Muscle layer of colon (tissue), 2 donors: ENCODE results near the gene ANKRD13C.
"Not testable (repeated sequence)": the region's sequence is repeated elsewhere in the genome, so short reads cannot be mapped to it uniquely, and the experiment has no call there.

Experiments used
- H3K27ac ChIP-seq: one replicate; pipeline ENCODE4 v1.7.0; 2013; ENCODE audit warnings: low read depth, mild to moderate bottlenecking, low read length, moderate library complexity
- H3K27me3 ChIP-seq, 2 donors: one replicate each; pipeline ENCODE4 v1.7.0; 2013; ENCODE audit warnings: low read length in 2 of 2, mild to moderate bottlenecking in 2 of 2; ENCODE audit not compliant: insufficient read depth in 2 of 2, control insufficient read depth in 1 of 2
- H3K36me3 ChIP-seq: one replicate; pipeline ENCODE4 v1.7.0; 2013; ENCODE audit warnings: mild to moderate bottlenecking, low read length; ENCODE audit not compliant: insufficient read depth
- H3K4me1 ChIP-seq: one replicate; pipeline ENCODE4 v1.7.0; 2013; ENCODE audit warnings: mild to moderate bottlenecking, low read length; ENCODE audit not compliant: insufficient read depth
- H3K4me3 ChIP-seq, 2 donors: one replicate each; pipeline ENCODE4 v1.7.0; 2013; ENCODE audit warnings: low read length in 2 of 2, low read depth in 1 of 2, mild to moderate bottlenecking in 1 of 2, moderate library complexity in 1 of 2
- H3K9ac ChIP-seq: one replicate; pipeline ENCODE4 v1.7.0; 2013; ENCODE audit warnings: low read length
- H3K9me3 ChIP-seq: one replicate; pipeline ENCODE4 v1.7.0; 2013; ENCODE audit warnings: mild to moderate bottlenecking, low read length
- donor health status: abdominal sarcoma.
- donor health status: Adenocarcinoma of cecum.

The ANKRD13C gene

GRCh38 chr1:70383483-70383882, 29.0 kb upstream of the ANKRD13C start:
- Histone ChIP-seq H3K27me3 (no peaks in the 10 kb centered on the region), H3K9me3 (no peaks in the 10 kb centered on the region), H3K27ac (no peak overlapping the region), H3K4me3 (no peak overlapping the region), H3K4me1 (no peaks in the 10 kb centered on the region), H3K9ac (no peak overlapping the region), H3K36me3 (no peaks in the 10 kb centered on the region)

GRCh38 chr1:70382682-70383081, 28.2 kb upstream of the ANKRD13C start:
- H3K36me3 ChIP-seq: no peaks in the 10 kb centered on the region
- H3K27ac ChIP-seq: no peak overlapping the region
- H3K4me3 ChIP-seq: no peak overlapping the region
- H3K27me3 ChIP-seq: no peaks in the 10 kb centered on the region
- no peak overlapping the region for H3K9ac ChIP-seq
- H3K9me3 ChIP-seq: no peaks in the 10 kb centered on the region
- no peaks in the 10 kb centered on the region for H3K4me1 ChIP-seq

- Histone ChIP-seq H3K27me3 (no peaks in the 10 kb centered on the region), H3K9ac (no peak overlapping the region), H3K36me3 (no peaks in the 10 kb centered on the region), H3K9me3 (no peaks in the 10 kb centered on the region), H3K4me1 (no peaks in the 10 kb centered on the region), H3K27ac (no peak overlapping the region), H3K4me3 (no peak overlapping the region)
Measured at GRCh38 chr1:70376196-70376595, 21.7 kb upstream of the ANKRD13C start.

- not testable (repeated sequence) for H3K4me3 ChIP-seq, H3K27ac ChIP-seq, H3K4me1 ChIP-seq, H3K36me3 ChIP-seq, H3K9ac ChIP-seq, H3K9me3 ChIP-seq, H3K27me3 ChIP-seq
Measured at GRCh38 chr1:70373580-70373979, 19.1 kb upstream of the ANKRD13C start.

- Histone ChIP-seq H3K36me3 (no peaks in the 10 kb centered on the region), H3K27me3 (no peaks in the 10 kb centered on the region), H3K4me1 (no peaks in the 10 kb centered on the region), H3K27ac (no peak overlapping the region), H3K4me3 (no peak overlapping the region), H3K9me3 (no peaks in the 10 kb centered on the region), H3K9ac (no peak overlapping the region)
Measured at GRCh38 chr1:70372426-70372825, 17.9 kb upstream of the ANKRD13C start.

- not testable (repeated sequence) for H3K27me3 ChIP-seq, H3K9ac ChIP-seq, H3K4me1 ChIP-seq, H3K9me3 ChIP-seq, H3K4me3 ChIP-seq, H3K27ac ChIP-seq, H3K36me3 ChIP-seq
Measured at GRCh38 chr1:70371586-70371985, 17.1 kb upstream of the ANKRD13C start.

GRCh38 chr1:70367397-70367796, 12.9 kb upstream of the ANKRD13C start:
- H3K9ac ChIP-seq, H3K27ac ChIP-seq, H3K36me3 ChIP-seq, H3K4me3 ChIP-seq, H3K4me1 ChIP-seq, H3K27me3 ChIP-seq, H3K9me3 ChIP-seq: not testable (repeated sequence)

- not testable (repeated sequence) for H3K4me3 ChIP-seq, H3K27me3 ChIP-seq, H3K4me1 ChIP-seq, H3K36me3 ChIP-seq, H3K9ac ChIP-seq, H3K27ac ChIP-seq, H3K9me3 ChIP-seq
Measured at GRCh38 chr1:70366997-70367396, 12.5 kb upstream of the ANKRD13C start.

GRCh38 chr1:70366425-70366952, 12.0 kb upstream of the ANKRD13C start:
- H3K27ac ChIP-seq, H3K27me3 ChIP-seq, H3K4me3 ChIP-seq, H3K9me3 ChIP-seq, H3K36me3 ChIP-seq, H3K9ac ChIP-seq, H3K4me1 ChIP-seq: not testable (repeated sequence)

- no peak overlapping the region for H3K9ac ChIP-seq
- no peaks in the 10 kb centered on the region for H3K9me3 ChIP-seq
- H3K36me3 ChIP-seq: no peaks in the 10 kb centered on the region
- H3K4me1 ChIP-seq: no peaks in the 10 kb centered on the region
- no peak overlapping the region for H3K27ac ChIP-seq
- no peak overlapping the region for H3K4me3 ChIP-seq
- H3K27me3 ChIP-seq: no peaks in the 10 kb centered on the region
Measured at GRCh38 chr1:70364439-70364838, 9.9 kb upstream of the ANKRD13C start.

- Histone ChIP-seq H3K36me3 (no peaks in the 10 kb centered on the region), H3K9me3 (no peaks in the 10 kb centered on the region), H3K9ac (no peak overlapping the region), H3K4me3 (no peak overlapping the region), H3K27me3 (no peaks in the 10 kb centered on the region), H3K27ac (no peak overlapping the region), H3K4me1 (no peaks in the 10 kb centered on the region)
Measured at GRCh38 chr1:70361727-70362398, 7.3 kb upstream of the ANKRD13C start.

GRCh38 chr1:70360321-70360720, 5.8 kb upstream of the ANKRD13C start:
- H3K27ac ChIP-seq: no peak overlapping the region
- no peaks in the 10 kb centered on the region for H3K9me3 ChIP-seq
- no peaks in the 10 kb centered on the region for H3K36me3 ChIP-seq
- H3K4me3 ChIP-seq: no peak overlapping the region
- no peak overlapping the region for H3K9ac ChIP-seq
- H3K27me3 ChIP-seq: no peaks in the 10 kb centered on the region
- H3K4me1 ChIP-seq: peaks cover 4% of the 10 kb centered on the region
